Lung (tissue), 12 donors: Measurements from ENCODE around the gene UGT1A4. TPM values are rescaled to one million over a fixed set of nuclear protein-coding genes. Genes with fewer than 3 reads are reported as not detected.

ENCODE experiments used
- ATAC-seq: fragments of 200-7000 bp; cut with Tn5 transposase; one replicate; pipeline ENCODE4 v1.9.1; 2020; ENCODE audit warnings: moderate number of reproducible peaks; ENCODE audit not compliant: insufficient read depth, low FRiP score
- DNase-seq, 3 donors: peaks; one replicate each; pipeline ENCODE4 v3.0.0-alpha.2; 2013 to 2017
- H3K27ac ChIP-seq, 2 donors: one replicate each; pipeline ENCODE4 v1.5.1; 2013; ENCODE audit warnings: mild to moderate bottlenecking in 2 of 2, moderate library complexity in 2 of 2, control low read depth in 1 of 2, inconsistent platforms in 1 of 2, low read depth in 1 of 2, low read length in 1 of 2
- H3K27me3 ChIP-seq, 3 donors: one replicate each; pipeline ENCODE4 v1.5.1; 2013; ENCODE audit warnings: low read length in 2 of 3; ENCODE audit not compliant: control insufficient read depth in 3 of 3, insufficient read depth in 3 of 3
- H3K36me3 ChIP-seq, 4 donors: one replicate each; pipeline ENCODE4 v1.5.1; 2013; ENCODE audit warnings: low read length in 4 of 4, mild to moderate bottlenecking in 1 of 4, moderate library complexity in 1 of 4; ENCODE audit not compliant: control insufficient read depth in 4 of 4, insufficient read depth in 4 of 4
- H3K4me1 ChIP-seq, 5 donors: one replicate each; pipeline ENCODE4 v1.5.1; 2013; ENCODE audit warnings: low read length in 5 of 5, mild to moderate bottlenecking in 2 of 5, moderate library complexity in 1 of 5; ENCODE audit not compliant: control insufficient read depth in 5 of 5, insufficient read depth in 5 of 5
- H3K4me3 ChIP-seq: one replicate; pipeline ENCODE4 v1.5.1; 2013; ENCODE audit warnings: mild to moderate bottlenecking, control low read depth, moderate library complexity
- H3K9ac ChIP-seq, 2 donors: one replicate each; pipeline ENCODE4 v1.5.1; 2013; ENCODE audit warnings: low read length in 2 of 2, control low read depth in 1 of 2; ENCODE audit not compliant: insufficient read depth in 1 of 2
- H3K9me3 ChIP-seq, 4 donors: one replicate each; pipeline ENCODE4 v1.5.1; 2013; ENCODE audit warnings: low read length in 3 of 4, mild to moderate bottlenecking in 1 of 4, moderate library complexity in 1 of 4; ENCODE audit not compliant: control insufficient read depth in 4 of 4, insufficient read depth in 3 of 4
- CTCF ChIP-seq: IDR thresholded peaks from 2 replicates; pipeline ENCODE4 v1.5.1; 2012; ENCODE audit warnings: mild to moderate bottlenecking; ENCODE audit errors: control extremely low read depth, extremely low read depth
- WGBS, 2 donors: extraction: QIAGEN DNeasy Blood & Tissue Kit; methylation state at CpG; one replicate each; pipeline ENCODE4 v1.1.7; 2013; 5-methylcytosine and 5-hydroxymethylcytosine counted together
- polyA plus RNA-seq, 2 donors: library from polyadenylated mRNA; stranded (reverse); fragments of 200-250 nt; gene quantifications; one replicate each; pipeline ENCODE4 v1.2.1, GENCODE V29; 2013
- total RNA-seq, 2 donors: library from RNA; depleted of rRNA in 1 of 2; stranded (reverse); fragments of >200 nt in 1 of 2; gene quantifications; one replicate each; pipeline ENCODE4 v1.2.1, GENCODE V29; 2014 to 2021
- donor health status: control.
- donor health status: control.
- donor health status: Bipolar disorder and iron deficiency.
- donor health status: healthy.
- donor health status: DM: yes; HTN: yes; CAD: no.

UGT1A4 gene
- total and polyA plus RNA-seq, 4 donors: 0.02 to 0.55 (median 0.21) TPM; not detected in 1

- Histone ChIP-seq H3K36me3 (no peaks in the 10 kb centered on the region), H3K27ac (no peak overlapping the region), H3K4me1 (no peaks in the 10 kb centered on the region), H3K27me3 (no peaks in the 10 kb centered on the region), H3K9me3 (no peaks in the 10 kb centered on the region), H3K4me3 (no peak overlapping the region), H3K9ac (no peak overlapping the region)
- 90 to 95% methylated on average over 7 of the region's 7 CpGs for WGBS, 2 donors
- TF ChIP-seq CTCF: no peak
- DNase-seq: no peak
- ATAC-seq: no peak
Measured at GRCh38 chr2:233789554-233789953, 71.0 kb downstream of the UGT1A4 start.

GRCh38 chr2:233791151-233791882, 72.8 kb downstream of the UGT1A4 start:
- 85 to 89% methylated on average over 18 of the region's 18 CpGs for WGBS, 2 donors
- no peaks in the 10 kb centered on the region for H3K27me3 ChIP-seq
- no peak for DNase-seq
- no peak for ATAC-seq
- no peak for TF ChIP-seq CTCF
- no peaks in the 10 kb centered on the region for H3K36me3 ChIP-seq
- H3K4me3 ChIP-seq: no peak overlapping the region
- no peak overlapping the region for H3K27ac ChIP-seq
- no peak overlapping the region for H3K9ac ChIP-seq
- no peaks in the 10 kb centered on the region for H3K4me1 ChIP-seq
- no peaks in the 10 kb centered on the region for H3K9me3 ChIP-seq

GRCh38 chr2:233791883-233792329, 73.4 kb downstream of the UGT1A4 start:
- 84 to 88% methylated on average over 9 of the region's 9 CpGs for WGBS, 2 donors
- Histone ChIP-seq H3K9me3 (no peaks in the 10 kb centered on the region), H3K4me3 (no peak overlapping the region), H3K4me1 (no peaks in the 10 kb centered on the region), H3K27ac (no peak overlapping the region), H3K36me3 (no peaks in the 10 kb centered on the region), H3K9ac (no peak overlapping the region), H3K27me3 (no peaks in the 10 kb centered on the region)
- ATAC-seq: no peak
- TF ChIP-seq CTCF: no peak
- DNase-seq: no peak
